Upper lobe of right lung (tissue), 1 donor: Measurements from ENCODE around the gene JSRP1. TPM values are rescaled to one million over a fixed set of nuclear protein-coding genes. Genes with fewer than 3 reads are reported as not detected.

ENCODE experiments used
- ATAC-seq: fragments of 200-7000 bp; cut with Tn5 transposase; one replicate; pipeline ENCODE4 v1.9.1; 2020; ENCODE audit warnings: mild to moderate bottlenecking, moderate library complexity
- DNase-seq: peaks from one replicate; pipeline ENCODE4 v3.0.0-alpha.2; 2020
- H3K27ac ChIP-seq: fragments of 200-600 bp; one replicate; pipeline ENCODE4 v1.8.0; 2022
- H3K27me3 ChIP-seq: fragments of 200-600 bp; one replicate; pipeline ENCODE4 v1.8.0; 2022; ENCODE audit warnings: mild to moderate bottlenecking
- H3K36me3 ChIP-seq: fragments of 200-600 bp; one replicate; pipeline ENCODE4 v1.8.0; 2022
- H3K4me1 ChIP-seq: fragments of 200-600 bp; one replicate; pipeline ENCODE4 v1.8.0; 2022
- H3K4me3 ChIP-seq: fragments of 200-600 bp; one replicate; pipeline ENCODE4 v1.8.0; 2022; ENCODE audit warnings: mild to moderate bottlenecking
- H3K9me3 ChIP-seq: fragments of 200-600 bp; one replicate; pipeline ENCODE4 v1.8.0; 2022
- CTCF ChIP-seq: fragments of 200-600 bp; IDR thresholded peaks from one replicate; pipeline ENCODE4 v1.8.0; 2022; ENCODE audit warnings: antibody characterized with exemption
- intact Hi-C: fragments of 100-400 bp; cut with DNase I; formaldehyde crosslinking; loops from one replicate; pipeline ENCODE4 v1.11.0; 2022
- total RNA-seq: library from RNA; stranded (reverse); fragmentation: NEBNext Ultra II Directional; extraction: Animal tissue kit (Norgen Biotek cat#: 25700); gene quantifications from one replicate; pipeline ENCODE4 v1.2.1, GENCODE V29; 2021
- donor health status: DM: no; HTN: yes; CAD: no; lungs with severe emphysema.

The JSRP1 gene
- total RNA-seq, 1 donor from 2014 or later, result 1.1 TPM

- peak; percentile 2 for ATAC-seq
- no peak for TF ChIP-seq CTCF
- H3K36me3 ChIP-seq, result peaks cover 25% of the 10 kb centered on the region
- H3K4me1 ChIP-seq, result peaks cover 60% of the 10 kb centered on the region
- DNase-seq, result peak; percentile 84
- intact Hi-C loops, result loop anchor here (5.0 kb wide), 1 partner anchor 33 kb away; the partner anchor contains the start of genes PLEKHJ1 and SF3A2
- H3K9me3 ChIP-seq, result no peaks in the 10 kb centered on the region
- H3K27me3 ChIP-seq, result no peaks in the 10 kb centered on the region
- peak overlapping the region; percentile 100 for H3K4me3 ChIP-seq
- H3K27ac ChIP-seq, result peak overlapping the region; percentile 98
Measured at GRCh38 chr19:2270157-2270422, 13.9 kb upstream of the JSRP1 start.

GRCh38 chr19:2269244-2270156, 13.3 kb upstream of the JSRP1 start:
- no peak for TF ChIP-seq CTCF
- Histone ChIP-seq H3K27me3 (no peaks in the 10 kb centered on the region), H3K4me3 (peak overlapping the region; percentile 100), H3K9me3 (no peaks in the 10 kb centered on the region), H3K27ac (peak overlapping the region; percentile 98), H3K36me3 (peaks cover 25% of the 10 kb centered on the region), H3K4me1 (peaks cover 61% of the 10 kb centered on the region)
- intact Hi-C loops, result loop anchor here (5.0 kb wide), 1 partner anchor 32 kb away; the partner anchor contains the start of genes PLEKHJ1 and SF3A2
- peak; percentile 99 for DNase-seq
- peak; percentile 90 for ATAC-seq

- no peak for TF ChIP-seq CTCF
- Histone ChIP-seq H3K4me3 (peak overlapping the region; percentile 100), H3K27ac (peak overlapping the region; percentile 44), H3K27me3 (no peaks in the 10 kb centered on the region), H3K36me3 (peaks cover 25% of the 10 kb centered on the region), H3K4me1 (peaks cover 54% of the 10 kb centered on the region), H3K9me3 (no peaks in the 10 kb centered on the region)
- DNase-seq, result no peak
- intact Hi-C loops, result no loop called here
- no peak for ATAC-seq
Measured at GRCh38 chr19:2268861-2269243, 12.6 kb upstream of the JSRP1 start.

GRCh38 chr19:2268480-2268830, 12.2 kb upstream of the JSRP1 start:
- peak overlapping the region; percentile 100 for H3K4me3 ChIP-seq
- intact Hi-C loops, result no loop called here

GRCh38 chr19:2266183-2266993, 10.2 kb upstream of the JSRP1 start:
- H3K9me3 ChIP-seq, result no peaks in the 10 kb centered on the region
- no peak for TF ChIP-seq CTCF
- peaks cover 3% of the 10 kb centered on the region for H3K36me3 ChIP-seq
- ATAC-seq (peak; percentile 47), DNase-seq (peak; percentile 95)
- H3K4me3 ChIP-seq, result no peak overlapping the region
- no peaks in the 10 kb centered on the region for H3K27me3 ChIP-seq
- H3K27ac ChIP-seq, result peak overlapping the region; percentile 14
- H3K4me1 ChIP-seq, result peaks cover 34% of the 10 kb centered on the region
- intact Hi-C loops, result no loop called here

More at GRCh38 chr19:2268480-2268830, 12.2 kb upstream of the JSRP1 start:
- no peak for TF ChIP-seq CTCF
- ATAC-seq (no peak), DNase-seq (no peak)
- Histone ChIP-seq H3K9me3 (no peaks in the 10 kb centered on the region), H3K36me3 (peaks cover 24% of the 10 kb centered on the region), H3K27ac (no peak overlapping the region), H3K27me3 (no peaks in the 10 kb centered on the region), H3K4me1 (peaks cover 50% of the 10 kb centered on the region)
